Stimulated activated naive CD4-positive, alpha-beta T cell treated with Interleukin-2 at 50 U/mL for 16 hours (primary cell): ENCODE data around the gene RNU2-63P.
"Not testable (repeated sequence)": the region's sequence is repeated elsewhere in the genome, so short reads cannot be mapped to it uniquely, and the experiment has no call there.

Experiments
- DNase-seq: peaks from one replicate; lab custom pipeline; 2025; lab: John Stamatoyannopoulos, UW

The RNU2-63P gene

GRCh38 chr2:87981182-87981581, 35.2 kb downstream of the RNU2-63P start:
- not testable (repeated sequence) for DNase-seq

GRCh38 chr2:87972385-87972784, 44.0 kb downstream of the RNU2-63P start:
- DNase-seq = not testable (repeated sequence)
